Islet precursor cell (in vitro differentiated cells): ENCODE data around the gene S100A1.
A peak's percentile ranks its signal among the peaks of the same experiment; 100 is the strongest.
"Not testable (repeated sequence)": the region's sequence is repeated elsewhere in the genome, so short reads cannot be mapped to it uniquely, and the experiment has no call there.

Experiments
- DNase-seq: peaks from one replicate; pipeline ENCODE4 v3.0.0-alpha.2; 2018

Gene S100A1

GRCh38 chr1:153633161-153633753, 5.0 kb downstream of the S100A1 start:
- DNase-seq = no peak

- peak; percentile 98 for DNase-seq
Observed at GRCh38 chr1:153633754-153634665, 5.8 kb downstream of the S100A1 start, which contains the start of gene CHTOP. Gene CHTOP (plus strand): TSS chr1:153634066. CDS start chr1:153636589, 2,523 bp downstream.

- no peak for DNase-seq
Observed at GRCh38 chr1:153635872-153636271, 7.6 kb downstream of the S100A1 start.

GRCh38 chr1:153636312-153636711, 8.1 kb downstream of the S100A1 start:
- DNase-seq = no peak

- no peak for DNase-seq
Observed at GRCh38 chr1:153638261-153638660, 10.0 kb downstream of the S100A1 start.

- no peak for DNase-seq
Observed at GRCh38 chr1:153639280-153639679, 11.0 kb downstream of the S100A1 start.

- not testable (repeated sequence) for DNase-seq
Observed at GRCh38 chr1:153640213-153640612, 12.0 kb downstream of the S100A1 start.

- DNase-seq = no peak
Observed at GRCh38 chr1:153640861-153641260, 12.6 kb downstream of the S100A1 start.

GRCh38 chr1:153642161-153642560, 13.9 kb downstream of the S100A1 start:
- DNase-seq = no peak

- DNase-seq = no peak
Observed at GRCh38 chr1:153643100-153643499, 14.9 kb downstream of the S100A1 start.

GRCh38 chr1:153643816-153644215, 15.6 kb downstream of the S100A1 start:
- DNase-seq = no peak

GRCh38 chr1:153646672-153647345, 18.6 kb downstream of the S100A1 start:
- no peak for DNase-seq

- no peak for DNase-seq
Observed at GRCh38 chr1:153647346-153647714, 19.1 kb downstream of the S100A1 start.

- no peak for DNase-seq
Observed at GRCh38 chr1:153648000-153648643, 19.9 kb downstream of the S100A1 start.

GRCh38 chr1:153649137-153649862, 21.1 kb downstream of the S100A1 start:
- no peak for DNase-seq

GRCh38 chr1:153649863-153650235, 21.6 kb downstream of the S100A1 start:
- DNase-seq = no peak

GRCh38 chr1:153651771-153652170, 23.5 kb downstream of the S100A1 start:
- DNase-seq = no peak

GRCh38 chr1:153652805-153653500, 24.7 kb downstream of the S100A1 start:
- peak; percentile 63 for DNase-seq

- DNase-seq = no peak
Observed at GRCh38 chr1:153655333-153655732, 27.1 kb downstream of the S100A1 start.

GRCh38 chr1:153658400-153659174, 30.4 kb downstream of the S100A1 start, which contains the start of gene SNAPIN:
Gene SNAPIN (plus strand): TSS chr1:153658703. CDS start chr1:153658744, 41 bp downstream.
- DNase-seq = peak; percentile 95

GRCh38 chr1:153659175-153659534, 30.9 kb downstream of the S100A1 start:
- DNase-seq = no peak
